Neutrophil (primary cell): ENCODE data around the gene ARHGAP22.

ENCODE experiments used
- H3K27ac ChIP-seq: fragments of 200-600 bp; sonication (generic); 2 replicates; pipeline ENCODE4 v1.5.1; 2016; ENCODE audit warnings: mild to moderate bottlenecking, moderate library complexity
- H3K27me3 ChIP-seq: fragments of 200-600 bp; sonication (generic); 2 replicates; pipeline ENCODE4 v1.6.0; 2016; ENCODE audit warnings: mild to moderate bottlenecking
- H3K36me3 ChIP-seq: fragments of 200-600 bp; sonication (generic); 2 replicates; pipeline ENCODE4 v1.5.1; 2017
- H3K4me1 ChIP-seq, 2 experiments: fragments of 200-600 bp in 1 of 2; sonication (generic) in 1 of 2; 1 replicate in 1 of 2; 2 replicates in 1 of 2; pipeline versions ENCODE4 v1.5.1 to v1.6.1; 2013 to 2016; ENCODE audit warnings: low read depth in 1 of 2, low read length in 1 of 2, mild to moderate bottlenecking in 1 of 2, moderate library complexity in 1 of 2; ENCODE audit not compliant: control insufficient read depth in 1 of 2, insufficient read depth in 1 of 2
- H3K4me3 ChIP-seq, 2 experiments: fragments of 200-600 bp in 1 of 2; sonication (generic) in 1 of 2; 1 replicate in 1 of 2; 2 replicates in 1 of 2; pipeline ENCODE4 v1.5.1; 2013 to 2016; ENCODE audit warnings: low read depth in 1 of 2, low read length in 1 of 2, mild to moderate bottlenecking in 1 of 2, moderate library complexity in 1 of 2
- H3K9me3 ChIP-seq: fragments of 200-600 bp; sonication (generic); 2 replicates; pipeline ENCODE4 v1.5.1; 2016
- TF ChIP-seq, protein P1 (sequence below): fragments of 200-600 bp; sonication (generic); IDR thresholded peaks from 2 replicates; pipeline ENCODE4 v1.5.1; 2016; ENCODE audit warnings: antibody characterized with exemption

Gene ARHGAP22

DNA sequence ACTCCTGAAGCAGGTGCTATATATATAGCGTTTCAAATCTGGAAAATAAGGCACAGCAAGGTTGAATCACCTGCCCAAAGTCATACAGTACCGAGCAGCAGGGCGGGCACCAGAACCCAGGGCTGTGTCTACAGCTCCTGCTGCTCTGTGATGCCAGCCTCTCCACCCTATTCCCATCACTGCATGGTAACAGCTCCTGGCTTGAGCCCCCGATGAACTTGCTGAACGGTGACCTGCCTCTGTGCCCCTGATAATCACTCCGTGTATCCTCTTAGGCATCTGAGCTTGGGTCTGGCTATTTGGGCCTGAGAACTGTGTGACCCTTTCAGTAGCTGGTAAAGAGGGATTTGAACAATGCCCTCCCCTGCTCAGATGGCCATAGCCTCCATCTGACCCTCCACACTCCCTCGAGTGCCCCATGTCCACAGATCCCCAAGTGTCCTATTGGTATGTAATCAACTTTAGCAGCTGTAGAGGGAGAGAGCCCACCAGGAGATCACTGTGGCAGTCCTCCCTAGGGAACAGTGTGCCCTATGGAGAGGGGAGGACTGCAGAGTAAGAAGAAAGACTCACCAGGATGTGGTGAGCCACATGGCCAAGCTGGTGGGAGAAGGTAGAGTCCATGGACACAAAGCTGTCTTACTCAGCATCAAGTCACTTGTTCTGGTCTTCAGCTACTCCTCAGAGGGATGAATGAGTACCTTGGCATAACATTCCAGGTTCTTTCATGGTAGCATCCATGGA is 1.1 kb upstream of the ARHGAP22 start:
- Histone ChIP-seq H3K4me3 (no peak overlapping the region), H3K4me1 (peaks cover 13 to 23% of the 10 kb centered on the region in 2 experiments), H3K27me3 (peaks cover 43% of the 10 kb centered on the region), H3K9me3 (no peaks in the 10 kb centered on the region), H3K36me3 (no peaks in the 10 kb centered on the region), H3K27ac (no peak overlapping the region)
- TF ChIP-seq, protein P1, sequence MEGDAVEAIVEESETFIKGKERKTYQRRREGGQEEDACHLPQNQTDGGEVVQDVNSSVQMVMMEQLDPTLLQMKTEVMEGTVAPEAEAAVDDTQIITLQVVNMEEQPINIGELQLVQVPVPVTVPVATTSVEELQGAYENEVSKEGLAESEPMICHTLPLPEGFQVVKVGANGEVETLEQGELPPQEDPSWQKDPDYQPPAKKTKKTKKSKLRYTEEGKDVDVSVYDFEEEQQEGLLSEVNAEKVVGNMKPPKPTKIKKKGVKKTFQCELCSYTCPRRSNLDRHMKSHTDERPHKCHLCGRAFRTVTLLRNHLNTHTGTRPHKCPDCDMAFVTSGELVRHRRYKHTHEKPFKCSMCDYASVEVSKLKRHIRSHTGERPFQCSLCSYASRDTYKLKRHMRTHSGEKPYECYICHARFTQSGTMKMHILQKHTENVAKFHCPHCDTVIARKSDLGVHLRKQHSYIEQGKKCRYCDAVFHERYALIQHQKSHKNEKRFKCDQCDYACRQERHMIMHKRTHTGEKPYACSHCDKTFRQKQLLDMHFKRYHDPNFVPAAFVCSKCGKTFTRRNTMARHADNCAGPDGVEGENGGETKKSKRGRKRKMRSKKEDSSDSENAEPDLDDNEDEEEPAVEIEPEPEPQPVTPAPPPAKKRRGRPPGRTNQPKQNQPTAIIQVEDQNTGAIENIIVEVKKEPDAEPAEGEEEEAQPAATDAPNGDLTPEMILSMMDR = no peak

DNA sequence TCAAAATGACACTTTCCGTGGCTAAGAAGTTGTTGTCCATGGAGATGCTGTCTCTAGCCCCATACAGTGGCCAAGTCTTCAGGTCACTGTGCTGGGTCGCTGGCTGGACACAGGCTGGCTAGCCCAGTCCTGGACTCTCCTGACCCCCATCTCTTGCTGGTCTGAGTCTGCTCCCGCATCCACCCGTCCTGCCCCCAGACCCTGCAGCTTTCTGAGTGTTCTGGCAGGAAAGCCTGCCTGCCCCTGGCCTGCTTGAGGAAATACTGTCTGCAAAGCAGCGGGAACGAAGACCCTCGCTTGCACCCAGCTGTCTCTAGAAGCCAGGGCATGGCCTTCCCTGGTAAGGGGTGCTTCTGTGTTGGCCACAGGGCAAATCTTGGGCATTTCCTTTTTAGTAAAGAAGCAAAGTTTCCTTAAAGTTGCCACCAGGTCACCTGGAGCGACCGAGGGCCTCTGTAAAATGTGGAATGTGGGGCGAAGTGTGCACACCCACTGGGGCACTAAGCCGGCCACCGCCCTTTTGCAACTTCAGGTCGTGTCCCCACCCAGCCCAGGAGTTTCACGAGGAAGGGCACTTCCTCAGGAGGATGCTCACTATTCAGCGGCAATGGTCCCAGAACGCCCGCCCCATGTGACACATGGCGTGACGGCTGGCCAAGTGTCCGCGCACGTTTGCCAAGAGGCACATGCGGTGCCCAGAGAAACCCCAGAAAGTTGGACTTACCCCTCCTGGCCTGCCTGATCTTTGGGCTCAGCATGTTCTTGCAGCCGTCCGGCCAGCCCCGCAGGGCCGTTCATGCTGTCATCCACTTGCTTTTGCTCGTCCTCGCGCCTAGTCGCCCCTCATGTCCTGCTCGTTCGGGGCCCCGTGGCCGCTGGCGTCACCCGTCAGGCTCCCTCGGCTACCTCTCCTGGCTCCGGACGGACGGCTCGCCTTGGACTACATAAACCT is 558 bp downstream of the ARHGAP22 start:
- Histone ChIP-seq H3K9me3 (no peaks in the 10 kb centered on the region), H3K27me3 (peaks cover 43% of the 10 kb centered on the region), H3K36me3 (no peaks in the 10 kb centered on the region), H3K4me1 (peaks cover 13 to 23% of the 10 kb centered on the region in 2 experiments), H3K4me3 (peak overlapping the region in 1 of 2 experiments; percentile 43), H3K27ac (no peak overlapping the region)
- TF ChIP-seq, protein P1 = no peak

DNA sequence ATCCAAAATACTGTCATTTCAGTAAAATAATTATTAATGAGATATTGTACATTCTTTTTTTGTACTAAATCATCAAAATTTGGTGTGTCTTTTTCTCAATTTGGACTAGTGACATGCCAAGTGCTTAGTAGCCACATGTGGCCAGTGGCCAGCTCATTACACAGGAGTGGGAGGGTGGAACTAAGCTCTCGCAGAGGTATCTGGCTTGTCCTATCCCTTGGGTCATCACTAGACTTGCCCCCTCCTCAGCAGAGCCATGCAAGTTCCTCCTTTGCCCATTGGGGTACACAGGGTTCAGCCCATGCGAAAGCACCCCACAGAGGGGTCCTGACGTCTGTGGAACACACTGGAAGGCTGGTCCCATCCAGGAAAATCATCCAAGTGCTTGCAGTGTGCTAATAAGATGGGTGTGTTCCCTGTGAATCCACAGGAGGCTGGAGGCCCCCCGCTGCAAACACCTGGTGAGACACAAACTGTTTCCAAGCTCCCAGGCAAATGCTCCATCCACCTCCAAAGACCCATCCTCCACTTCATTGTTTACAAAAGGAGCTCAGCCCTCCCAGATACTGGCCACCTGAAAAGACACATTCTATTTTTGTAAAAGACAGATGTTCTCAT is 1.3 kb downstream of the ARHGAP22 start:
- peaks cover 13 to 23% of the 10 kb centered on the region in 2 experiments for H3K4me1 ChIP-seq
- H3K4me3 ChIP-seq = no peak overlapping the region
- no peak overlapping the region for H3K27ac ChIP-seq
- TF ChIP-seq, protein P1 = no peak
- H3K9me3 ChIP-seq = no peaks in the 10 kb centered on the region
- H3K27me3 ChIP-seq = peaks cover 43% of the 10 kb centered on the region
- no peaks in the 10 kb centered on the region for H3K36me3 ChIP-seq

DNA sequence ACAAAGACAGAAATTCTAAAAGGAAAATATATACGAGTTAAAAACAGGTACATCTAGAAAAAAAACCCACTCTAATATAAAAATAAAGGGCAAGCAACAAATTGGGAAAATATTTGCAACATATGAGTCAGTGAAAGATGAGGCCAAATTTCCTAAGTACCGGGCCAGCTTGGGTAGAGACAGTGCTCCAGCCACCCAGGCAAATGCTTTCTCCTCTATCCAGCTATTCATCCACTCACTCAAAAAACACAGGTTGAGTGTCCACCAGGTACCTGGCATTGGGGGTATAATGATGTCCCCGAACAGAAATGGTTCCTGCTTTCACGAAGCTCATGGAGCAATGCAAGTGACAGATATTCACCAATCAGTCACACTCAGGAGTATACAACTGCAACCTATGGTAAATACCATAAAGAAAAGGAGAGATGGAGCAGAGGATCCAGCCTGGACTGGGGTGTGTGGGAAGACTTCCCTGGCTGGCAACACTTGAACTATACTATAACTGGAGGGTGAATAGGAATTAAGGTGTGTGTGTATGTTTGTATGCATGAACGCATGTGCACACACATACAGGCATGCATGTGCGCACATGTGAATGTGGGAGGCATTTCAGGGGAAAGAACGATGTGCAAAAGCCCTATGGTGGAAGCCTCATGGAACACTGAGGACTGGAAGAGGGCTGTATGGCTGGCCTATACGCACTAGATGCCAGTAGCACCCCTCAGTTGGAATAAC is 2.3 kb downstream of the ARHGAP22 start:
- no peak overlapping the region for H3K4me3 ChIP-seq
- peaks cover 13 to 22% of the 10 kb centered on the region in 2 experiments for H3K4me1 ChIP-seq
- H3K27ac ChIP-seq = no peak overlapping the region
- TF ChIP-seq, protein P1 = no peak
- H3K27me3 ChIP-seq = peaks cover 43% of the 10 kb centered on the region
- no peaks in the 10 kb centered on the region for H3K36me3 ChIP-seq
- no peaks in the 10 kb centered on the region for H3K9me3 ChIP-seq

DNA sequence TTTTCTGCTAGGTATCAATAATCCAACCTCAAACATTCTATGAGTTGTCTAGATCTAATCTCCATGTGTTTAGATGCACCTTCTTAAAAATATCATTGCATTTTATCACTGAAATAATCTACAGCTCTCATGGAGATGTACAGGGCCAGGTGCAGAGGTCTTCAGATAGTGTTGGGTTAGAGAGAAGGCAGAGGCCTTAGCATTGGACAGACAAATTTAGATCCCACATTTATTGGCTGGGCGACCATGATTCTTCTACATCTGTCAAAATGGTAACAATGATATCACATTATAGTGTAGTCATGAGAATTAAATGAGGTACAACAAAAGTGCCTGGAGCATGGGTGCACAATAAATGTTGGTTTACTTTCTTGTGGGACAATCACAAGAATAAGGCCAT is 3.1 kb downstream of the ARHGAP22 start:
- TF ChIP-seq, protein P1 = no peak
- H3K4me1 ChIP-seq = peaks cover 6 to 15% of the 10 kb centered on the region in 2 experiments
- no peak overlapping the region for H3K27ac ChIP-seq
- no peaks in the 10 kb centered on the region for H3K36me3 ChIP-seq
- H3K27me3 ChIP-seq = peaks cover 43% of the 10 kb centered on the region
- H3K9me3 ChIP-seq = no peaks in the 10 kb centered on the region
- H3K4me3 ChIP-seq = no peak overlapping the region
